PFSK-1 (cell line): ENCODE results near the gene AUTS2.

Experiments used
- POLR2AphosphoS5 ChIP-seq: IDR thresholded peaks from 2 replicates; pipeline ENCODE4 v1.6.1; 2012; ENCODE audit warnings: low read depth, mild to moderate bottlenecking, control low read depth, low read length, moderate library complexity
- SIN3A ChIP-seq: IDR thresholded peaks from 2 replicates; pipeline ENCODE4 v1.6.1; 2012; ENCODE audit warnings: mild to moderate bottlenecking, low read length, moderate library complexity, borderline replicate concordance; ENCODE audit not compliant: insufficient read depth
- TAF1 ChIP-seq: IDR thresholded peaks from 2 replicates; pipeline ENCODE4 v1.6.1; 2012; ENCODE audit warnings: low read length, control low read depth, borderline replicate concordance; ENCODE audit not compliant: insufficient read depth

GRCh38 chr7:70614237-70615045, 1016.2 kb downstream of the AUTS2 start:
- TF ChIP-seq SIN3A (no peak), TAF1 (no peak), POLR2AphosphoS5 (no peak)
